Measurements from ENCODE around the gene TRPC1.

The TRPC1 gene

DNA sequence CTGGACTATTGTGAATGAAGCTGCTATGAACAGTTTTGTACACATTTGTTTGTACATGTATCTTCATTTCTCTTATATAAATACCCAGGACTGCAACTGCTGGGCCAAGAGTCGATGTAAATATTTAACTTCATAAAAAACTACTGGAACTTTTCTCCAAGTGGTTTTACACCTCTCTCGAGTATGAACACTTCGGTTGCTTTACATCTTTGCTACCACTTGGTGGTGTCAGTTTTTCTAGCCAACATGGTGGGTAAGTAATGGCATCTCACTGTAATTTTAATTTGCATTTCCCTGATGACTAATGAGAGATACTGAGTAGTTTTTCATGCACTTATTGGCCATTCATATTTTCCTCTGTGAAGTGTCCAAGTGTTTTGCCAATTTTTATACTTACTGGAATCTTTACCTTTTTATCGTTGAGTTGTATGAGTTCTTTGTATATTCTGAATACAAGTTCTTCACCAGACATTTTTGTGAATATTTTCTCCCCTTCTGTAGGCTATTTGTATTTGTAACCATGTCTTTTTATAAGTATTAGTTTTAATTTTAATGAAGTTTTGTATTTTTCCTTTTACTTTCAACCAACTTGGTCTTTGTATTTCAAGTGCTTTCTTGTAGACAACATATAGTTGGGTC, 120.6 kb downstream of the TRPC1 start:
- H3K4me3 ChIP-seq (ENCODE audit: low read depth, low read length) = no peak overlapping the region
- no peaks in the 10 kb centered on the region for H3K9me3 ChIP-seq (ENCODE audit: severe bottlenecking)
- H3K27me3 ChIP-seq (ENCODE audit: insufficient read depth, low read depth, severe bottlenecking) = no peaks in the 10 kb centered on the region
- no peaks in the 10 kb centered on the region; the same call in 1 of the 2 replicates for H3K36me3 ChIP-seq
- TF ChIP-seq, protein P1, sequence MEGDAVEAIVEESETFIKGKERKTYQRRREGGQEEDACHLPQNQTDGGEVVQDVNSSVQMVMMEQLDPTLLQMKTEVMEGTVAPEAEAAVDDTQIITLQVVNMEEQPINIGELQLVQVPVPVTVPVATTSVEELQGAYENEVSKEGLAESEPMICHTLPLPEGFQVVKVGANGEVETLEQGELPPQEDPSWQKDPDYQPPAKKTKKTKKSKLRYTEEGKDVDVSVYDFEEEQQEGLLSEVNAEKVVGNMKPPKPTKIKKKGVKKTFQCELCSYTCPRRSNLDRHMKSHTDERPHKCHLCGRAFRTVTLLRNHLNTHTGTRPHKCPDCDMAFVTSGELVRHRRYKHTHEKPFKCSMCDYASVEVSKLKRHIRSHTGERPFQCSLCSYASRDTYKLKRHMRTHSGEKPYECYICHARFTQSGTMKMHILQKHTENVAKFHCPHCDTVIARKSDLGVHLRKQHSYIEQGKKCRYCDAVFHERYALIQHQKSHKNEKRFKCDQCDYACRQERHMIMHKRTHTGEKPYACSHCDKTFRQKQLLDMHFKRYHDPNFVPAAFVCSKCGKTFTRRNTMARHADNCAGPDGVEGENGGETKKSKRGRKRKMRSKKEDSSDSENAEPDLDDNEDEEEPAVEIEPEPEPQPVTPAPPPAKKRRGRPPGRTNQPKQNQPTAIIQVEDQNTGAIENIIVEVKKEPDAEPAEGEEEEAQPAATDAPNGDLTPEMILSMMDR (IDR thresholded peaks at IDR 0.05; ENCODE audit: low read depth, low read length) = peak; percentile 43; the same call in 1 of the 2 replicates
- H3K27ac ChIP-seq = no peak overlapping the region
- DNase-seq = no peak

GRCh38 chr3:142846779-142847577, 123.1 kb downstream of the TRPC1 start:
- Histone ChIP-seq H3K36me3 (no peaks in the 10 kb centered on the region; the same call in 1 of the 2 replicates), H3K27me3 (ENCODE audit: insufficient read depth, low read depth, severe bottlenecking) (no peaks in the 10 kb centered on the region), H3K27ac (no peak overlapping the region), H3K4me3 (ENCODE audit: low read depth, low read length) (no peak overlapping the region), H3K9me3 (ENCODE audit: severe bottlenecking) (no peaks in the 10 kb centered on the region)
- DNase-seq = no peak
- TF ChIP-seq, protein P1 (IDR thresholded peaks at IDR 0.05; ENCODE audit: low read depth, low read length) = no peak

- TF ChIP-seq, protein P1 (IDR thresholded peaks at IDR 0.05; ENCODE audit: low read depth, low read length) = no peak
- DNase-seq = no peak
- no peaks in the 10 kb centered on the region for H3K27me3 ChIP-seq (ENCODE audit: insufficient read depth, low read depth, severe bottlenecking)
- H3K36me3 ChIP-seq = no peaks in the 10 kb centered on the region; the same call in 1 of the 2 replicates
- H3K27ac ChIP-seq = no peak overlapping the region
- H3K4me3 ChIP-seq (ENCODE audit: low read depth, low read length) = no peak overlapping the region
- H3K9me3 ChIP-seq (ENCODE audit: severe bottlenecking) = no peaks in the 10 kb centered on the region
These were observed 125.3 kb downstream of the TRPC1 start for GRCh38 chr3:142849148-142849547.

GRCh38 chr3:142850395-142851023, 126.7 kb downstream of the TRPC1 start:
- DNase-seq = no peak
- no peak overlapping the region for H3K27ac ChIP-seq
- H3K36me3 ChIP-seq = no peaks in the 10 kb centered on the region; the same call in 1 of the 2 replicates
- no peaks in the 10 kb centered on the region for H3K9me3 ChIP-seq (ENCODE audit: severe bottlenecking)
- H3K27me3 ChIP-seq (ENCODE audit: insufficient read depth, low read depth, severe bottlenecking) = no peaks in the 10 kb centered on the region
- no peak overlapping the region for H3K4me3 ChIP-seq (ENCODE audit: low read depth, low read length)
- TF ChIP-seq, protein P1 (IDR thresholded peaks at IDR 0.05; ENCODE audit: low read depth, low read length) = no peak

DNA sequence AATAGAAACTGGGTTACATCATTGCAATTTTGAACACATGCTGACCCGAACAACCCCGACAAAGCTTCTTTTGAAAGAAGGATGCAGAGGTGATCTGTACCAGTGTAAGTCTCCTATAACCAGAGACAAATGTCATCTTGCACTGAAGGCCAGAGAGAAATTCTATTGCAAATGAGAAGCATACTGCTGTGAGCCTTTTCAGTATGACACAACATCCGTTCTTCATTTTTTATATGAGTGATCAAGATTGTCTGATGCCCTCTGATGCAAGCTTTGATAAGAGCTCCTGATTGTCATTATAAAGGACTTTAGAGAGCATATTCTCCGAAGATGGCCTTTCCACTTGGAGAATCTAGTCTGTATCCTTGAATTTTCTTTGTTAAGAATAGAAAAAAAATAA, 128.2 kb downstream of the TRPC1 start:
- Histone ChIP-seq H3K27ac (no peak overlapping the region), H3K9me3 (ENCODE audit: severe bottlenecking) (no peaks in the 10 kb centered on the region), H3K27me3 (ENCODE audit: insufficient read depth, low read depth, severe bottlenecking) (no peaks in the 10 kb centered on the region), H3K36me3 (no peaks in the 10 kb centered on the region; the same call in 1 of the 2 replicates), H3K4me3 (ENCODE audit: low read depth, low read length) (no peak overlapping the region)
- TF ChIP-seq, protein P1 (IDR thresholded peaks at IDR 0.05; ENCODE audit: low read depth, low read length) = no peak
- DNase-seq = no peak
